22Rv1 (cell line): ENCODE data around the gene POP4.

Experiments
- ZFX ChIP-seq: fragments of 450-650 bp; IDR thresholded peaks from 2 replicates; pipeline ENCODE4 v1.6.1; 2017; ENCODE audit warnings: antibody characterized with exemption, borderline replicate concordance
- TF ChIP-seq, protein P1 (sequence below): fragments of 450-650 bp; IDR thresholded peaks from 2 replicates; pipeline ENCODE4 v1.5.1; 2017; ENCODE audit warnings: mild to moderate bottlenecking

DNA sequence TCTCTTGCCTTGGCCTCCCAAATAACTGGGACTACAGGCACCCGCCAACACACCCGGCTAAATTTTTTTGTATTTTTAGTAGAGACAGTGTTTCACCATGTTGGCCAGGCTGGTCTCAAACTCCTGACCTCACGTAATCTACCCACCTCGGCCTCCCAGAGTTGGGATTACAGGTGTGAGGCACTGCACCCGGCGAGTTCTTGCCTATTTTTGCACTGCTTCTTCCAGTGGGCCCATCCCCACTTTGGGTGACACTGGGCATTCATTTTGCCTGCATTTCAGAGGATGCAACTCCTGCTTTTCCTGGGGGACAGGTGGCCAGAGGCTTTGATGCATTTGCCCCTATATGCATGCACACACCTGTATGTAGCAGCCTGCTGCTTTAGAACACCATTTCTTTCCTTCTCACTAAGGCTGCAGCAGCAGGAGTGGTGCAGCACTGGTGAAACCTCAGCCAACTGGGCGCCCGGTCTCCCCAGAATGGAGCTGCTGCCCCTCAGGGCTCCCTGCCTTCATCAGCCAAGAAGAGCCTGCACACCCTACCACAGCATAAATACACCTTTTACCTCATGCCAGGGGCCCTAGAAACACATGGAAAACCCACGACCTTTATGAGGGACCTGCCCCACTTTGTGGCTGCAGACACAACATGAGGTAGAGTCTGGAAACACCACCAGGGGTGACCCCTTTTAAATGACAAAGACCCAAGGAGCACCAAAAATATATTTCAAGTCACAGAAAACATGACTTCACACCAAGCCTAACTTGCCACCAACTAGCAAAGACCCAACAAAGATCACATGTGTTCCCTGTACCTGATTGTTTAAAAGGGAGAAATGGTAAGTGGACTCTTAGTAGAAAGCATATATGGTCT is 36.8 kb upstream of the POP4 start:
- TF ChIP-seq, protein P1, sequence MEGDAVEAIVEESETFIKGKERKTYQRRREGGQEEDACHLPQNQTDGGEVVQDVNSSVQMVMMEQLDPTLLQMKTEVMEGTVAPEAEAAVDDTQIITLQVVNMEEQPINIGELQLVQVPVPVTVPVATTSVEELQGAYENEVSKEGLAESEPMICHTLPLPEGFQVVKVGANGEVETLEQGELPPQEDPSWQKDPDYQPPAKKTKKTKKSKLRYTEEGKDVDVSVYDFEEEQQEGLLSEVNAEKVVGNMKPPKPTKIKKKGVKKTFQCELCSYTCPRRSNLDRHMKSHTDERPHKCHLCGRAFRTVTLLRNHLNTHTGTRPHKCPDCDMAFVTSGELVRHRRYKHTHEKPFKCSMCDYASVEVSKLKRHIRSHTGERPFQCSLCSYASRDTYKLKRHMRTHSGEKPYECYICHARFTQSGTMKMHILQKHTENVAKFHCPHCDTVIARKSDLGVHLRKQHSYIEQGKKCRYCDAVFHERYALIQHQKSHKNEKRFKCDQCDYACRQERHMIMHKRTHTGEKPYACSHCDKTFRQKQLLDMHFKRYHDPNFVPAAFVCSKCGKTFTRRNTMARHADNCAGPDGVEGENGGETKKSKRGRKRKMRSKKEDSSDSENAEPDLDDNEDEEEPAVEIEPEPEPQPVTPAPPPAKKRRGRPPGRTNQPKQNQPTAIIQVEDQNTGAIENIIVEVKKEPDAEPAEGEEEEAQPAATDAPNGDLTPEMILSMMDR = no peak
- TF ChIP-seq ZFX = no peak
